Measurements from ENCODE around the gene GAPVD1.

The GAPVD1 gene

DNA sequence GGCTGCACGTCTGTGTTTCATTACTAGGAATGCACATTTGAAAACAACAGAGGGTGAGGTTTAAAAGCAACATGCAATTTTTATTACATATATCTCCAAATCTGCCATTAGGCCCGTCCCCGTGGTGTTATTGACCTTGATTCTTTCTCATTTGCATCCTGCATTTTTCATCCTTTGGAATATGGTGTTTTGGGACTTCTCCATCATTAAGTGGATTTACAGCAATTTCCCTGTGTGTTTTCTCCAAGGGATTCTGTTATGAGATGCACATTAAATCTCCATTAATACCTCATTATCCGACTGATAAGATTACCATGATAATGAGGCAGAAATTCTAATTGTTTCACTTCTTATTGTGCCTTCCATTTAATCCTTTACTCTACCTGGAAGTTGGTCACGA, 117.6 kb downstream of the GAPVD1 start:
- DNase-seq (ENCODE audit: low read depth, low spot score), result no peak
- TF ChIP-seq FOXP2 (optimal IDR thresholded peaks at IDR 0.05; ENCODE audit: control extremely low read depth, extremely low read length, insufficient read depth), result no peak
- no peak for TF ChIP-seq POLR2AphosphoS5 (IDR thresholded peaks at IDR 0.05; ENCODE audit: borderline replicate concordance, low read depth, low read length)
- no peak for TF ChIP-seq EZH2 (IDR thresholded peaks at IDR 0.05)
- H3K36me3 ChIP-seq (ENCODE audit: insufficient read depth, low read length), result no peaks in the 10 kb centered on the region
- no peak overlapping the region for H3K27ac ChIP-seq
- no peaks in the 10 kb centered on the region for H3K9me3 ChIP-seq (ENCODE audit: low read depth, low read length)
- H3K9ac ChIP-seq (ENCODE audit: insufficient read length), result no peak overlapping the region
- no peak overlapping the region for H3K4me3 ChIP-seq

DNA sequence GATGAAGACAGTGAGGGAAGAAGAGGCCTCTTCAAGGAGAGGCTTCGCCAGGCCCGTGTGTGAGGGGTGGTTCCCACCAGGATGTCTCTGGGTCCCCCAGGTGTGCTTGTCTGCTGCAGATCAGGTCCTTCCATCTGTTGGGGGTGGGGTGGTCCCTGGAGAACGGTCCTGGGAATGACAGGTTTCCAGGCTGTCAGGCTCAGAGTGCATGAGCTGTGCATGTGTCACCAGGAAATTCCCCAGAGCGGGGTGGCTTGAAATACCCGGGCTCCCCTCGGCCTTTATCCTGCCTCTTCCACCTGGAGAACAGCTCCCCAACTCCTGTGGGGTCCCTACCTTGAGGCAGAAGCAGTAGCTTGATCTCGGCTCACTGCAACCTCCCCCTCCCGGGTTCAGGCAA, 118.8 kb downstream of the GAPVD1 start:
- Histone ChIP-seq H3K9me3 (ENCODE audit: low read depth, low read length) (no peaks in the 10 kb centered on the region), H3K27ac (no peak overlapping the region), H3K4me3 (no peak overlapping the region), H3K9ac (ENCODE audit: insufficient read length) (no peak overlapping the region), H3K36me3 (ENCODE audit: insufficient read depth, low read length) (no peaks in the 10 kb centered on the region)
- TF ChIP-seq POLR2AphosphoS5 (IDR thresholded peaks at IDR 0.05; ENCODE audit: borderline replicate concordance, low read depth, low read length) (no peak), EZH2 (IDR thresholded peaks at IDR 0.05) (no peak), FOXP2 (optimal IDR thresholded peaks at IDR 0.05; ENCODE audit: control extremely low read depth, extremely low read length, insufficient read depth) (no peak)
- no peak for DNase-seq (ENCODE audit: low read depth, low spot score)

DNA sequence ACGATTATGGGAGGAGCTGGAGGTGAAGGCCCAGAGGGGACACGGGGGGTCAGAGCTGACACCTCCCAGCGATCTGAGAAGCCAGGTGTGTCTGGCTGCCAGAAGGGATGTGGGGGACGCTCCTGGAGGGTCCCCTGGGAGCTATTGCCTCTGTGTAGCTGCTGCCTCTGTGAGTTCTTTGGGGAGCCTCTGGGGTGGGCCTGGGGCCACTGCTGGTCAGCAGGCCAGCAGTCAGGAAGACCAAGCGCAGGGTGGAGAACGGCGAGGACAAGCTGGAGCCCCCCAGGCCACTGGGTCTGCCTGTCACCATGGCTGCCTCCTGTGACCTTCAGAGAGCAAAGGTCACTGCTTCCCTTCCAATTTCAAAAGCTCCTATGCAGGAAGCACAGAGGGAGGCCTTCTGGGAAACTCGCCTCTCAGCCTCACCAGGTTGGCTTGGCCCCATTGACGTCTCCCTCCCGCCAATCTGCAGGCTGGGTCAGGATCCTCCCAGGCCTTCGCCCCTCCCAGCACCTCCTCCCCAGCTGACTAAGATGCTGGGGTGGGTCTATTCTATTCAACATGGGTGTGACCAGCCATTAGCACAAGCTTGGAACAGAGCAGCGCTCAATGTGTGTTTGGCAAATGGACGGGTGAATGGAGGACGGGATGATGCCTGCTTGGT, 126.4 kb downstream of the GAPVD1 start:
- Histone ChIP-seq H3K9ac (ENCODE audit: insufficient read length) (no peak overlapping the region), H3K27ac (no peak overlapping the region), H3K9me3 (ENCODE audit: low read depth, low read length) (no peaks in the 10 kb centered on the region), H3K36me3 (ENCODE audit: insufficient read depth, low read length) (no peaks in the 10 kb centered on the region), H3K4me3 (no peak overlapping the region)
- no peak for TF ChIP-seq EZH2 (IDR thresholded peaks at IDR 0.05)
- no peak for TF ChIP-seq FOXP2 (optimal IDR thresholded peaks at IDR 0.05; ENCODE audit: control extremely low read depth, extremely low read length, insufficient read depth)
- TF ChIP-seq POLR2AphosphoS5 (IDR thresholded peaks at IDR 0.05; ENCODE audit: borderline replicate concordance, low read depth, low read length), result no peak
- no peak for DNase-seq (ENCODE audit: low read depth, low spot score)

DNA sequence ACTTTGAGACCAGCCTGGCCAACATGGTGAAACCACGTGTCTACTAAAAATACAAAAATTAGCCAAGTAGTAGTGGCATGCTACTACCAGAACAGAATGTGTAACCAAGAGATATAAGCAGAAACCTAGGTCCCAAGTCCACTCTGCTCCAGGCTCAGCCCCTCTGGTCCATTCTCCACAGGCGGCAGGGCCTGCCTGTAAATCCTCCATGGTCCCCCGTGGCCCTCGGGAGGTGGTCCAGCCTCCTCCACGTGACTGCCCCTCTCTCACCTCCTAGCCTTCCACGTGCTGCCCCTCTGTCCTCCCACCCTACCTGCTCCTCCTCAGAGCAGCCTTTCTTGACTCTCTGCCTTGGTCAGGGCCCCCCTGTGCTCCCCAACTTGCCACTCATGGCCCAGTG, 127.4 kb downstream of the GAPVD1 start:
- TF ChIP-seq POLR2AphosphoS5 (IDR thresholded peaks at IDR 0.05; ENCODE audit: borderline replicate concordance, low read depth, low read length) (no peak), FOXP2 (optimal IDR thresholded peaks at IDR 0.05; ENCODE audit: control extremely low read depth, extremely low read length, insufficient read depth) (no peak), EZH2 (IDR thresholded peaks at IDR 0.05) (no peak)
- no peak overlapping the region for H3K4me3 ChIP-seq
- no peaks in the 10 kb centered on the region for H3K36me3 ChIP-seq (ENCODE audit: insufficient read depth, low read length)
- H3K9me3 ChIP-seq (ENCODE audit: low read depth, low read length), result no peaks in the 10 kb centered on the region
- H3K27ac ChIP-seq, result no peak overlapping the region
- no peak overlapping the region for H3K9ac ChIP-seq (ENCODE audit: insufficient read length)
- no peak for DNase-seq (ENCODE audit: low read depth, low spot score)

DNA sequence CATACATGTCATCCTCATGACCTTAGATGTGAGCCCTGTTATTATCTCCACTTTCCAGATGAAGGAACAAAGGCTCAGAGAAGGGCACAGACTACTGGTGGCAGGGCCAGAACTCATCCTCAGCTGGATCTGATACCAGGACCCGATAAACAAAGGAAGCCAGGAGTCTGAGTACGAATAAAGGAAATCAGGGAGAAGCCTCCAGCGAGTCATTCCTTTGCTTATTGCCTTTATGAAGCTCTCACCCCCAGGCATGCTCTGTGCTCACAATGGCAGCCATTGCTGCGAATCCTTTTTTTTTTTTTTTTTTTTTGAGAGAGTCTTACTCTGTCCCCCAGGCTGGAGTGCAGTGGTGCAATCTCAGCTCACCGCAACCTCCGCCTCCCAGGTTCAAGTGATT, 130.1 kb downstream of the GAPVD1 start:
- H3K4me3 ChIP-seq, result no peak overlapping the region
- no peaks in the 10 kb centered on the region for H3K9me3 ChIP-seq (ENCODE audit: low read depth, low read length)
- no peak overlapping the region for H3K9ac ChIP-seq (ENCODE audit: insufficient read length)
- H3K27ac ChIP-seq, result no peak overlapping the region
- TF ChIP-seq FOXP2 (optimal IDR thresholded peaks at IDR 0.05; ENCODE audit: control extremely low read depth, extremely low read length, insufficient read depth) (no peak), EZH2 (IDR thresholded peaks at IDR 0.05) (no peak)
- DNase-seq (ENCODE audit: low read depth, low spot score), result no peak
- no peaks in the 10 kb centered on the region for H3K36me3 ChIP-seq (ENCODE audit: insufficient read depth, low read length)

DNA sequence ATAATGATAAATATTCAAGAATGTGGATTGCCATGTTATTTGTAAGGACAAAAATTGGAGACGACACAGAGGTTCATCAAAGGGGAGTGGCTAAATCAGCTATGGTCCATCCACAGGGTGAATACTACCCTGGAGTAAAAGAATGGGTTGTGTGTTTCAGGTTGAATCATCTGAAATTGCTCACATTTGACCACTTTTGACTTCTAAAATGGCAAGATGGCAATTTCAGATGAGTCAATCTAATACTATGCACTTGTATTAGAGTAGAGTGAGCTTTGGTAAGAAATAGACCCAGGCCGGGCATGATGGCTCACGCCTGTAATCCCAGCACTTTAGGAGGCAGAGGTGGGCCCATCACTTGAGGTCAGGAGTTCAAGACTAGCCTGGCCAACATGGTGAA, 131.8 kb downstream of the GAPVD1 start:
- no peak for DNase-seq (ENCODE audit: low read depth, low spot score)
- no peak overlapping the region for H3K27ac ChIP-seq
- no peak overlapping the region for H3K4me3 ChIP-seq

DNA sequence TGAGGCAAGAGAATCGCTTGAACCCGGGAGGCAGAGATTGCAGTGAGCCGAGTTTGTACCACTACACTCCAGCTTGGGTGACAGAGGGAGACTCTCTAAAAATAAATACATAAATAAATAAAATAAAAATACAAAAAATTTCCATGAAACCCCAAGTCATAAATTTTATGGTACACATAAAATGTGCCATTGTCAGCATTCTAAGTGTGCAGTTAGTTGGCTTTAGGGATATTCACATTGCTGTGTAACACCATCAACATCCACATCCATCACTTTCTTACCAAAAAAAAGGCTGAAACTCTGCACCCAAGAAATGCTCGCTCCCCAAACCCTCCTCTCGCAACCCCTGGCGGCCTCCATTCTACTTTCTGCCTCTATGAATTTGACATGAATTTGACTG, 135.2 kb downstream of the GAPVD1 start:
- no peaks in the 10 kb centered on the region for H3K36me3 ChIP-seq (ENCODE audit: insufficient read depth, low read length)
- DNase-seq (ENCODE audit: low read depth, low spot score), result no peak
- TF ChIP-seq FOXP2 (optimal IDR thresholded peaks at IDR 0.05; ENCODE audit: control extremely low read depth, extremely low read length, insufficient read depth) (no peak), EZH2 (IDR thresholded peaks at IDR 0.05) (no peak), POLR2AphosphoS5 (IDR thresholded peaks at IDR 0.05; ENCODE audit: borderline replicate concordance, low read depth, low read length) (no peak)
- H3K4me3 ChIP-seq, result no peak overlapping the region
- H3K9me3 ChIP-seq (ENCODE audit: low read depth, low read length), result no peaks in the 10 kb centered on the region
- H3K27ac ChIP-seq, result no peak overlapping the region
- H3K9ac ChIP-seq (ENCODE audit: insufficient read length), result no peak overlapping the region

More for the DNA sequence above, 131.8 kb downstream of the GAPVD1 start:
- Histone ChIP-seq H3K36me3 (ENCODE audit: insufficient read depth, low read length) (no peaks in the 10 kb centered on the region), H3K9ac (ENCODE audit: insufficient read length) (no peak overlapping the region), H3K9me3 (ENCODE audit: low read depth, low read length) (no peaks in the 10 kb centered on the region)
- TF ChIP-seq FOXP2 (optimal IDR thresholded peaks at IDR 0.05; ENCODE audit: control extremely low read depth, extremely low read length, insufficient read depth), result no peak
- TF ChIP-seq POLR2AphosphoS5 (IDR thresholded peaks at IDR 0.05; ENCODE audit: borderline replicate concordance, low read depth, low read length), result no peak
- TF ChIP-seq EZH2 (IDR thresholded peaks at IDR 0.05), result no peak

DNA sequence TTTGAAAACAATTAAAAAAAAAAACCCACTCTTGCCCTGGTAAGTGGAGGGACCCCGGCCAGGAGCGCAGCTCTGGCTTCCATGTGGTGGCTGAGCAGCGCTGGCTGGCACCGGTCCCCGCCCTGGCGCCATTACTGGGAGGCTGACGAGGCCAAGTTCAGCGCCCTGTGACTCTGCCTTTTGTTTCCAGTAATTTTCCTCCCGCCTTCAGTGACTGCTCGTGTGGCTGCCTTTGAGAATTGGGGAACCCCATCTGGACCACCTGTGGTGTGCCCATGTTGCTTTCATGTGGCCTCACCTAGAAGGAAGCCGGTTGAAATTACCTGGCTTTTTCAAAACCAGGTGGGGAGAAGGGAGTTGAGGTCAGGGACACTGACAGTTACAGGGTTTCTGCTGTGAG, 136.1 kb downstream of the GAPVD1 start:
- no peaks in the 10 kb centered on the region for H3K9me3 ChIP-seq (ENCODE audit: low read depth, low read length)
- DNase-seq (ENCODE audit: low read depth, low spot score), result no peak
- H3K9ac ChIP-seq (ENCODE audit: insufficient read length), result no peak overlapping the region
- H3K36me3 ChIP-seq (ENCODE audit: insufficient read depth, low read length), result no peaks in the 10 kb centered on the region
- H3K4me3 ChIP-seq, result no peak overlapping the region
- no peak overlapping the region for H3K27ac ChIP-seq
- no peak for TF ChIP-seq EZH2 (IDR thresholded peaks at IDR 0.05)
- no peak for TF ChIP-seq FOXP2 (optimal IDR thresholded peaks at IDR 0.05; ENCODE audit: control extremely low read depth, extremely low read length, insufficient read depth)
- no peak for TF ChIP-seq POLR2AphosphoS5 (IDR thresholded peaks at IDR 0.05; ENCODE audit: borderline replicate concordance, low read depth, low read length)

DNA sequence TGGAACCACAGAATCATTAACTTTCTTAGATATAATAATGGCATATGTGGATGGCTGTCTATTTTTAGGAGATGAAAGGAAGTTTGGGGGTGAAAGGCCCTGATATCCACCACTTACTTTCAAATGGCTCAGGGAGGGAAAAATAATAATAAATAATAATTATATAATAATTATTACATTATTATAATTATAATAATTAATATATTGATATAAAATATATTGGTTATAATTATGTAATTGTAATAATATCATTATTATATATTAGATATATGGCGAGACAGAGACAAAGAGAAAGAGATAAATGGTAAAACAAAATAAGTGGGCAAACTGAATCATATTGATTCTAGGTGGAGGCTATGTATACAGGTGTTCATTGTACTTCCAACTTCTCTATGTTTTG, 136.6 kb downstream of the GAPVD1 start:
- TF ChIP-seq EZH2 (IDR thresholded peaks at IDR 0.05) (no peak), FOXP2 (optimal IDR thresholded peaks at IDR 0.05; ENCODE audit: control extremely low read depth, extremely low read length, insufficient read depth) (no peak), POLR2AphosphoS5 (IDR thresholded peaks at IDR 0.05; ENCODE audit: borderline replicate concordance, low read depth, low read length) (no peak)
- Histone ChIP-seq H3K27ac (no peak overlapping the region), H3K9me3 (ENCODE audit: low read depth, low read length) (no peaks in the 10 kb centered on the region), H3K36me3 (ENCODE audit: insufficient read depth, low read length) (no peaks in the 10 kb centered on the region), H3K4me3 (no peak overlapping the region), H3K9ac (ENCODE audit: insufficient read length) (no peak overlapping the region)
- no peak for DNase-seq (ENCODE audit: low read depth, low spot score)

Data from SK-N-MC (cell line).